Neural crest cell (in vitro differentiated cells): ENCODE results near the gene DNPH1. TPM values are rescaled to one million over a fixed set of nuclear protein-coding genes. Genes with fewer than 3 reads are reported as not detected.
A peak's percentile ranks its signal among the peaks of the same experiment; 100 is the strongest.

Experiments used
- DNase-seq: peaks from one replicate; pipeline ENCODE4 v3.0.0; 2021; ENCODE audit warnings: low read depth, mixed read lengths, low spot score
- H3K27ac Mint-ChIP-seq: one replicate; pipeline ENCODE4 v1.8.0; 2021; ENCODE audit warnings: mild to moderate bottlenecking, mixed read lengths; ENCODE audit not compliant: unreplicated experiment
- H3K27me3 Mint-ChIP-seq: 2 replicates; pipeline ENCODE4 v1.8.0; 2021; ENCODE audit warnings: low read depth, mild to moderate bottlenecking, mixed read lengths
- H3K36me3 Mint-ChIP-seq: 2 replicates; pipeline ENCODE4 v1.8.0; 2021; ENCODE audit warnings: low read depth, mild to moderate bottlenecking, mixed read lengths
- H3K4me1 Mint-ChIP-seq: 2 replicates; pipeline ENCODE4 v1.8.0; 2021; ENCODE audit warnings: mixed read lengths
- H3K4me3 Mint-ChIP-seq: one replicate; pipeline ENCODE4 v1.8.0; 2021; ENCODE audit warnings: mild to moderate bottlenecking, mixed read lengths
- H3K9me3 Mint-ChIP-seq: 2 replicates; pipeline ENCODE4 v1.8.0; 2021; ENCODE audit warnings: mixed read lengths
- CTCF ChIP-seq: fragments of 200-600 bp; sonication (generic); conservative IDR thresholded peaks from 2 replicates; pipeline ENCODE4 v1.5.0; 2021; ENCODE audit warnings: antibody characterized with exemption, mild to moderate bottlenecking
- total RNA-seq: library from RNA; stranded (reverse); gene quantifications from 2 replicates; pipeline ENCODE4 v1.2.1, GENCODE V29; 2021

Gene DNPH1
- total RNA-seq, 1 donor from 2014 or later: 50.3 TPM

GRCh38 chr6:43186706-43187105 is 42.6 kb downstream of the DNPH1 start:
- peaks cover 19% of the 10 kb centered on the region for H3K4me1 Mint-ChIP-seq
- TF ChIP-seq CTCF: no peak
- H3K36me3 Mint-ChIP-seq: peaks cover 9% of the 10 kb centered on the region
- H3K4me3 Mint-ChIP-seq: no peak overlapping the region
- H3K27me3 Mint-ChIP-seq: no peaks in the 10 kb centered on the region
- DNase-seq: no peak
- H3K27ac Mint-ChIP-seq: no peak overlapping the region
- no peaks in the 10 kb centered on the region for H3K9me3 Mint-ChIP-seq

- no peak for TF ChIP-seq CTCF
- Mint-ChIP-seq H3K4me3 (no peak overlapping the region), H3K27ac (no peak overlapping the region), H3K9me3 (no peaks in the 10 kb centered on the region), H3K36me3 (peaks cover 9% of the 10 kb centered on the region), H3K4me1 (peaks cover 26% of the 10 kb centered on the region), H3K27me3 (no peaks in the 10 kb centered on the region)
- no peak for DNase-seq
Measured at GRCh38 chr6:43186019-43186418, 43.3 kb downstream of the DNPH1 start.

GRCh38 chr6:43185391-43185985 is 43.8 kb downstream of the DNPH1 start:
- Mint-ChIP-seq H3K36me3 (peaks cover 9% of the 10 kb centered on the region), H3K27me3 (no peaks in the 10 kb centered on the region), H3K4me1 (peaks cover 28% of the 10 kb centered on the region), H3K9me3 (no peaks in the 10 kb centered on the region), H3K27ac (no peak overlapping the region), H3K4me3 (no peak overlapping the region)
- no peak for TF ChIP-seq CTCF
- DNase-seq: no peak

- no peak overlapping the region for H3K27ac Mint-ChIP-seq
- peak overlapping the region; percentile 28 for H3K4me3 Mint-ChIP-seq
- H3K4me1 Mint-ChIP-seq: peaks cover 28% of the 10 kb centered on the region
- no peaks in the 10 kb centered on the region for H3K27me3 Mint-ChIP-seq
- no peak for TF ChIP-seq CTCF
- H3K9me3 Mint-ChIP-seq: no peaks in the 10 kb centered on the region
- H3K36me3 Mint-ChIP-seq: peaks cover 9% of the 10 kb centered on the region
- DNase-seq: no peak
Measured at GRCh38 chr6:43184268-43184985, 44.9 kb downstream of the DNPH1 start.

- no peak for TF ChIP-seq CTCF
- no peaks in the 10 kb centered on the region for H3K27me3 Mint-ChIP-seq
- H3K27ac Mint-ChIP-seq: no peak overlapping the region
- peaks cover 12% of the 10 kb centered on the region for H3K36me3 Mint-ChIP-seq
- H3K4me1 Mint-ChIP-seq: peaks cover 28% of the 10 kb centered on the region
- no peaks in the 10 kb centered on the region for H3K9me3 Mint-ChIP-seq
- peak overlapping the region; percentile 90 for H3K4me3 Mint-ChIP-seq
- DNase-seq: no peak
Measured at GRCh38 chr6:43183441-43183840, 45.8 kb downstream of the DNPH1 start.
